Adrenal gland (tissue), 12 donors: ENCODE measurements around the gene FOSL1. TPM values are rescaled to one million over a fixed set of nuclear protein-coding genes. Genes with fewer than 3 reads are reported as not detected.

ENCODE experiments used
- DNase-seq, 7 donors: peaks; one replicate each; pipeline ENCODE4 v3.0.0-alpha.2; 2019 to 2020
- H3K27ac ChIP-seq, 5 donors: fragments of 200-600 bp; sonication (generic) in 4 of 5; 1 replicate in 3 of 5; 2 replicates in 2 of 5; pipeline versions ENCODE4 v1.5.1 to v1.8.0; 2016 to 2020; ENCODE audit warnings: mild to moderate bottlenecking in 1 of 5
- H3K27me3 ChIP-seq: fragments of 200-600 bp; 2 replicates; pipeline ENCODE4 v1.8.0; 2021
- H3K36me3 ChIP-seq, 2 donors: fragments of 200-600 bp; replicated peaks in 1 of 2; 1 replicate in 1 of 2; 2 replicates in 1 of 2; pipeline versions ENCODE4 v1.5.1 to v1.8.0; 2018 to 2022
- H3K4me1 ChIP-seq, 2 donors: fragments of 200-600 bp; replicated peaks in 1 of 2; 1 replicate in 1 of 2; 2 replicates in 1 of 2; pipeline versions ENCODE4 v1.5.1 to v1.8.0; 2018 to 2021
- H3K4me3 ChIP-seq, 4 donors: fragments of 200-600 bp; sonication (generic) in 3 of 4; one replicate each; pipeline ENCODE4 v1.5.1; 2016 to 2018
- H3K9me3 ChIP-seq, 3 donors: fragments of 200-600 bp; sonication (generic) in 1 of 3; replicated peaks in 1 of 3; 1 replicate in 2 of 3; 2 replicates in 1 of 3; pipeline versions ENCODE4 v1.5.1 to v1.8.0; 2016 to 2021
- CTCF ChIP-seq, 6 experiments: fragments of 450-650 bp in 4 of 6; fragments of 200-600 bp in 2 of 6; sonication (generic) in 1 of 6; IDR thresholded peaks; 1 replicate in 5 of 6; 2 replicates in 1 of 6; pipeline versions ENCODE4 v1.5.1 to v1.8.0; 2016 to 2021; ENCODE audit warnings: antibody characterized with exemption in 6 of 6, mild to moderate bottlenecking in 2 of 6, moderate library complexity in 1 of 6
- POLR2A ChIP-seq, 2 donors: fragments of 450-650 bp; IDR thresholded peaks; one replicate each; pipeline ENCODE4 v1.6.1; 2017; ENCODE audit warnings: antibody characterized with exemption in 2 of 2, mild to moderate bottlenecking in 2 of 2, moderate library complexity in 1 of 2
- WGBS, 4 donors: extraction: QIAGEN DNeasy Blood & Tissue Kit in 2 of 4; methylation state at CpG; one replicate each; pipeline versions ENCODE4 v1.1.5 to v1.1.7; 2013 to 2017; 5-methylcytosine and 5-hydroxymethylcytosine counted together
- intact Hi-C, 2 donors: fragments of 100-400 bp; cut with DNase I; formaldehyde crosslinking; loops; one replicate each; pipeline versions ENCODE4 v1.14.1 to v1.15.0; 2022 to 2023
- polyA plus RNA-seq, 3 donors: library from polyadenylated mRNA; stranded (reverse); fragments of 200-250 nt in 2 of 3; fragments of 350-450 nt in 1 of 3; fragmentation: Illumina TruSeq in 1 of 3; extraction: RNeasy Lipid Tissue Mini Kit (QIAGEN cat#74804) in 1 of 3; gene quantifications; one replicate each; pipeline ENCODE4 v1.2.3, GENCODE V29; 2013 to 2014
- total RNA-seq, 9 donors: library from RNA; depleted of rRNA in 4 of 9; stranded (reverse); fragments of >200 nt in 4 of 9; fragments of 120-200 nt in 1 of 9; fragmentation: NEBNext Ultra II Directional in 1 of 9; extraction: Animal tissue kit (Norgen Biotek cat#: 25700) in 1 of 9; gene quantifications; one replicate each; pipeline versions ENCODE4 v1.1.0 to v1.2.4, GENCODE V29; 2013 to 2023
- donor health status: healthy with polysubstance abuse.
- donor health status: Bipolar disorder and iron deficiency.
- donor health status: DM: yes; HTN: yes; CAD: no.
- donor health status: DM: no; HTN: no; CAD: no.
- donor health status: DM: no; HTN: no; CAD: no.
- donor health status: DM: yes; HTN: yes; CAD: no.

The FOSL1 gene
- total and polyA plus RNA-seq, 12 donors, result 2.7 to 34.4 (median 5.4) TPM

- no peak for DNase-seq
- intact Hi-C loops, result loop anchor here (2.0 to 5.0 kb wide), 2 partner anchors 76 to 103 kb away; partner anchors contain the start of gene SART1 (in 1 of the 2)
- TF ChIP-seq POLR2A (IDR thresholded peaks at IDR 0.05) (no peak), CTCF (IDR thresholded peaks at IDR 0.05) (no peak)
- Histone ChIP-seq H3K36me3 (peaks cover 0 to 43% of the 10 kb centered on the region in 2 donors), H3K27ac (no peak overlapping the region), H3K27me3 (no peaks in the 10 kb centered on the region), H3K4me1 (peaks cover 24 to 26% of the 10 kb centered on the region in 2 donors), H3K9me3 (no peaks in the 10 kb centered on the region), H3K4me3 (no peak overlapping the region)
- 88 to 91% (median 89%) methylated on average over 11 to 12 of the region's 12 CpGs for WGBS, 4 donors
These were observed 14.2 kb downstream of the FOSL1 start for GRCh38 chr11:65885808-65886536.

GRCh38 chr11:65885231-65885630, 15.0 kb downstream of the FOSL1 start:
- WGBS, 4 donors, result 86 to 96% (median 90%) methylated on average over 7 of the region's 7 CpGs
- H3K36me3 ChIP-seq, result peaks cover 0 to 43% of the 10 kb centered on the region in 2 donors
- peaks cover 20 to 26% of the 10 kb centered on the region in 2 donors for H3K4me1 ChIP-seq
- no peak overlapping the region for H3K4me3 ChIP-seq
- peak in 1 of 7 donors; percentile 22 for DNase-seq
- no peaks in the 10 kb centered on the region for H3K27me3 ChIP-seq
- TF ChIP-seq POLR2A (IDR thresholded peaks at IDR 0.05) (no peak), CTCF (IDR thresholded peaks at IDR 0.05) (no peak)
- intact Hi-C loops, result loop anchor here (2.0 to 5.0 kb wide), 2 partner anchors 77 to 104 kb away; partner anchors contain the start of gene SART1 (in 1 of the 2)
- no peaks in the 10 kb centered on the region for H3K9me3 ChIP-seq
- no peak overlapping the region for H3K27ac ChIP-seq

GRCh38 chr11:65884716-65885092, 15.5 kb downstream of the FOSL1 start:
- WGBS, 4 donors, result 15 to 20% (median 16%) methylated on average over 8 to 9 of the region's 9 CpGs; no CpG with 5 or more reads in 1 of the 4 donors
- H3K27me3 ChIP-seq, result no peaks in the 10 kb centered on the region
- H3K36me3 ChIP-seq, result peaks cover 0 to 43% of the 10 kb centered on the region in 2 donors
- TF ChIP-seq POLR2A (IDR thresholded peaks at IDR 0.05), result no peak
- TF ChIP-seq CTCF (IDR thresholded peaks at IDR 0.05), result peak; percentile 97 to 100 (median 98)
- intact Hi-C loops, result loop anchor here (2.0 to 5.0 kb wide), 3 partner anchors 78 to 104 kb away; partner anchors contain the start of gene SART1 (in 2 of the 2)
- peaks cover 15 to 21% of the 10 kb centered on the region in 2 donors for H3K4me1 ChIP-seq
- H3K9me3 ChIP-seq, result no peaks in the 10 kb centered on the region
- peak; percentile 73 to 84 (median 79) for DNase-seq
- H3K27ac ChIP-seq, result no peak overlapping the region
- H3K4me3 ChIP-seq, result no peak overlapping the region

DNA sequence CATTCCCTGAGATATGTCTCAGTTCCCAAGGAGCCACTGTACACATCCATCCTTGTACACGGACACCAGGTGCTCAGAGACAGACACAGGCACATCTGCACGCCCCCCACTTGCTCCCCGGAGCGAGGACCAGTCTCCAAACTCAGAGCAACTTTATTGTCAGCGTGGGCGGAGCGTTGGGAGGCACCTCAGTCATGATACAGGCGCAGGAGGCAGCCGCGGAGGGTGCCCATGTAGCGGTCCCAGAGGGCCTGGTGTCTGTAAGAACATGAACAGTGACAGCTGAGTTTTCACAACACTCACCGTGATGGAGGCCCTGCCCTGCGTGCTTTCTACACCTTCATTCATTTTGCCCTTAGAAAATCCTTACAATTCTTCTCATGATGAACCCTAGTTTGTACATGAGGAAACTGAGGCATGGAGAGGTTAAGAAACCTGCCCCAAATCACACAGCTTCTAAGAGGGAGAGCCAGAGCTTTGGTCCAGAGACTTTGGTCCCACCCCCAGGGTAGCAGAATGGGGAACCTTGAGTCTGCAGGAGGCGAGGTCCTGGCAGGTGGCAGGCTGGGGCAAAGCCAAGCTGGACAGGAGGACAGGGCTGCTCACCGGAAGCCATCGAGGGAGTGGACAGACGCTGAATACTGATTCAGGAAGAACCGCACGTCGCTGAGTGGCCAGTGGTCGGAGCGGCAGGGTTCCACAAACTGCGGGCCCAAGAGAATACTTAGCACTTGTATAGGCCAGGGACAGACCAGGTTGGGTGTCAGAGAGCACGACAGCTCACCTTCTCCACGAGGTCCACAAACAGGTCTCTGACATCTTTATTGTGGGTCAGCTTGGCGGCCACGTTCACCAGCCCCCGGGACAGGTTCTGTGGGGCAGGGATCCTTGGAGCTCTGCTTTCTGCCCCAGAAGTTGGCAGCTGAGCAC, 16.1 kb downstream of the FOSL1 start:
- H3K9me3 ChIP-seq, result no peaks in the 10 kb centered on the region
- peaks cover 9 to 14% of the 10 kb centered on the region in 2 donors for H3K4me1 ChIP-seq
- H3K36me3 ChIP-seq, result peaks cover 0 to 43% of the 10 kb centered on the region in 2 donors
- DNase-seq, result peak in 1 of 7 donors; percentile 7
- no peak overlapping the region for H3K4me3 ChIP-seq
- H3K27ac ChIP-seq, result no peak overlapping the region
- WGBS, 4 donors, result 77 to 82% (median 81%) methylated on average over 23 to 28 of the region's 28 CpGs
- TF ChIP-seq POLR2A (IDR thresholded peaks at IDR 0.05), result no peak
- TF ChIP-seq CTCF (IDR thresholded peaks at IDR 0.05), result no peak
- intact Hi-C loops, result loop anchor here (2.0 to 5.0 kb wide), 3 partner anchors 78 to 105 kb away; partner anchors contain the start of gene SART1 (in 1 of the 2)
- no peaks in the 10 kb centered on the region for H3K27me3 ChIP-seq
